Mucosa of rectum (tissue), 2 donors: ENCODE results near the gene EFR3B.
"Not testable (repeated sequence)": the region's sequence is repeated elsewhere in the genome, so short reads cannot be mapped to it uniquely, and the experiment has no call there.

ENCODE experiments used
- H3K27ac ChIP-seq, 2 donors: one replicate each; pipeline ENCODE4 v1.7.0; 2013; ENCODE audit warnings: inconsistent platforms in 2 of 2, low read depth in 2 of 2, low read length in 2 of 2
- H3K27me3 ChIP-seq, 2 donors: one replicate each; pipeline ENCODE4 v1.7.0; 2013; ENCODE audit warnings: low read length in 2 of 2; ENCODE audit not compliant: control insufficient read depth in 2 of 2, insufficient read depth in 2 of 2
- H3K36me3 ChIP-seq, 2 donors: one replicate each; pipeline ENCODE4 v1.7.0; 2013; ENCODE audit warnings: low read length in 2 of 2; ENCODE audit not compliant: control insufficient read depth in 2 of 2, insufficient read depth in 2 of 2
- H3K4me1 ChIP-seq, 2 donors: one replicate each; pipeline ENCODE4 v1.7.0; 2013; ENCODE audit warnings: low read length in 2 of 2, mild to moderate bottlenecking in 1 of 2; ENCODE audit not compliant: control insufficient read depth in 2 of 2, insufficient read depth in 2 of 2
- H3K4me3 ChIP-seq, 2 donors: one replicate each; pipeline ENCODE4 v1.7.0; 2013; ENCODE audit warnings: low read length in 2 of 2
- H3K9ac ChIP-seq, 2 donors: one replicate each; pipeline ENCODE4 v1.7.0; 2013; ENCODE audit warnings: low read length in 2 of 2, low read depth in 1 of 2, mild to moderate bottlenecking in 1 of 2
- H3K9me3 ChIP-seq, 2 donors: one replicate each; pipeline ENCODE4 v1.7.0; 2013; ENCODE audit warnings: low read length in 2 of 2; ENCODE audit not compliant: control insufficient read depth in 2 of 2
- donor health status: healthy.
- donor health status: Normal muscosa, but diverticular disease.

Gene EFR3B

DNA sequence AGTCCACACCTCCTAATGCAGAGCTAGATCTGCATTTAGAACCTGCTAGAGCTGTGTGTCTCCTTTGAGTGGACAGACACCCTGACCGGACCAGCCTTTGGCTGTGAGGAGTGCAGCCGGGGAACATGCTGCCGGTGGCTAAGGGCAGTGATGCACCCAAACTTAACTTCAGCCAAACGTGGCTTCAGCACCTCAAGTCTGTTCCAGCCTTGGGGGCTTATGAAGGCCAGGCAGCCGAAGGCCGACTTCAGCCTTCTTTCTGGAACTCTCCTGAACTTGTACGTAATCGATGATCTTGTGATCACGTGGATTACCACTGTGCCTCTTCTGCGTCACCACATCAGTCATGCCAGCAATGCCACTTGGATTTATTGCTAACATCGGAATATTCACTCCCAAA is 77.4 kb downstream of the EFR3B start:
- Histone ChIP-seq H3K27me3 (no peaks in the 10 kb centered on the region), H3K4me1 (no peaks in the 10 kb centered on the region), H3K9me3 (no peaks in the 10 kb centered on the region), H3K9ac (no peak overlapping the region), H3K27ac (no peak overlapping the region), H3K36me3 (no peaks in the 10 kb centered on the region), H3K4me3 (no peak overlapping the region)

DNA sequence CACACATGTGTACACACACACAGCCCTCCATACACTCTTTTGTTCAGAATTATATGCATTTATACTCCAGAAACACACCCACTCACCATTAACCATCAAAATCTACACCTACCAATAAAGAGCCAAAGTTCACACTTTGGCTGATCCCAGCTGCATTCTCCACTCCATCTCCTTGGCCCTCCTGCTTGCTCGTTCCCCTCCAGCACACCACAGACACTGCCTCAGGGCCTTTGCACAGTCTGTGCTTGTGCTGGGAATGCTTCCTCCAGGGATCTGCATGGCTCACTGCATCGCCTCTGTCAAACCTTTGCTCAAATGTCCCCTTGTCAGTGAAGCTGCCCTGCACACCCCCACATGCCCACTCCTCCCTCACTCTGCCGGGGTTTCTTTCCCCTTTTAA is 80.5 kb downstream of the EFR3B start:
- H3K27ac ChIP-seq: no peak overlapping the region
- no peak overlapping the region for H3K4me3 ChIP-seq
- no peaks in the 10 kb centered on the region for H3K9me3 ChIP-seq
- no peaks in the 10 kb centered on the region for H3K36me3 ChIP-seq
- H3K9ac ChIP-seq: no peak overlapping the region
- no peaks in the 10 kb centered on the region for H3K4me1 ChIP-seq
- no peaks in the 10 kb centered on the region for H3K27me3 ChIP-seq

DNA sequence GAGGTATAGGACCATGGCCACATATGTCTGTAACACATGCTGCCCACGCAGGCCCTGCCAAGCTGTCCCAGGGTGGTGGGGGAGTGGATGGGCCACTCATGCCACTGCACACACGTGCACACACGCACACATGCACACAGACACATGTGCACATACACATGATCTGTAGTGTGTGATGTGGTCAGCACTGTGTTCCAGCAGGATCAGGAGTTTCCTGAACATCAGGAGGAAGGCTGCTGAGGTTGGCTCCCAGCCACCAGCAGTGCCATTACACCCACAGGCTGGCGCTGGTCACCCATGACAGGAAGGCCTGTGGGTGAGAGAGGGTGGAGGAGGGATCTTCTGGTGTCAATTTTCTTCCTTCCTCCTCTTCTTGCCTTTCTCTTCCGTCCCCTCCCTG is 81.8 kb downstream of the EFR3B start:
- H3K4me1 ChIP-seq: no peaks in the 10 kb centered on the region
- no peaks in the 10 kb centered on the region for H3K36me3 ChIP-seq
- no peak overlapping the region for H3K9ac ChIP-seq
- H3K9me3 ChIP-seq: no peaks in the 10 kb centered on the region
- no peak overlapping the region for H3K4me3 ChIP-seq
- no peak overlapping the region for H3K27ac ChIP-seq
- H3K27me3 ChIP-seq: no peaks in the 10 kb centered on the region

DNA sequence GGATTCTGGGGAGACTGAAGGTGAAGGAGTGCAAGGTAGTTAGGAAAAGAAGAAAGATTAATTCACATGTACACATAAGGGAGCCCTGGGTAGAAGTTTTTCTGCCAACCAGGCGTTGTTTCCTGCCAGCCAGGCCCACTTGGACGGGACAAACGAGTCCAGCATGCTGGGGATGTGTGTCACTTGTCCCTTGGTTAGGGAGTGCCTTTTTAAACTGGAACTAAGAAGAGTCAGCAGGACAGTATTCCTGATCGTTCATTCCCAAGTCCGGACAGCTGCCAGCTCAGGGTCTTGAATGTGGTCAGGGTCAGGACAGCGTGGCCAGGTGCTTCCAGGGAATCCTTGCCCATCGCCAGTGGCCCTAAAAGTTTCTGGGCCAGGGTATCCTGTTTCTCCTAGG is 83.3 kb downstream of the EFR3B start:
- H3K9me3 ChIP-seq: no peaks in the 10 kb centered on the region
- H3K27me3 ChIP-seq: no peaks in the 10 kb centered on the region
- peaks cover 2% of the 10 kb centered on the region in 2 donors for H3K4me1 ChIP-seq
- H3K27ac ChIP-seq: no peak overlapping the region
- H3K4me3 ChIP-seq: no peak overlapping the region
- no peak overlapping the region for H3K9ac ChIP-seq
- H3K36me3 ChIP-seq: no peaks in the 10 kb centered on the region

DNA sequence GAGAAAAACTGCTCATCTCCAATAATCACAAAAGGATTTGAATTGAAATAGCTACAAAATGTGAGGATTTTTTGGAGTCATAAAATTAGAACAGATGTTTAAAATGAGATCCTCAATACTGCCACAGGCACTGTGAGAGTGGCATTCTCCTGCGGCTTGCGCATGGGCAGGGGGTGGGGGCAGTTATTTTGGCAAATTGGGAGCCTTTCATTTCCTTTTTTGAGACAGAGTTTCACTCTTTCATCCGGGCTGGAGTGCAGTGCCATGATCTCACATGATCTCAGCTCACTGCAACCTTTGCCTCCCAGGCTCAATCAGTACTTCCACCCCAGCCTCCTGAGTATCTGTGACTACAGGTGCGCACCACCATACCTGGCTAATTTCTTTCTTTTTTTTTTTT is 84.1 kb downstream of the EFR3B start:
- H3K27ac ChIP-seq: no peak overlapping the region
- no peak overlapping the region for H3K4me3 ChIP-seq
- no peak overlapping the region for H3K9ac ChIP-seq
- no peaks in the 10 kb centered on the region for H3K36me3 ChIP-seq
- H3K27me3 ChIP-seq: peaks cover 0 to 3% of the 10 kb centered on the region in 2 donors
- peaks cover 2 to 3% of the 10 kb centered on the region in 2 donors for H3K4me1 ChIP-seq
- no peaks in the 10 kb centered on the region for H3K9me3 ChIP-seq

DNA sequence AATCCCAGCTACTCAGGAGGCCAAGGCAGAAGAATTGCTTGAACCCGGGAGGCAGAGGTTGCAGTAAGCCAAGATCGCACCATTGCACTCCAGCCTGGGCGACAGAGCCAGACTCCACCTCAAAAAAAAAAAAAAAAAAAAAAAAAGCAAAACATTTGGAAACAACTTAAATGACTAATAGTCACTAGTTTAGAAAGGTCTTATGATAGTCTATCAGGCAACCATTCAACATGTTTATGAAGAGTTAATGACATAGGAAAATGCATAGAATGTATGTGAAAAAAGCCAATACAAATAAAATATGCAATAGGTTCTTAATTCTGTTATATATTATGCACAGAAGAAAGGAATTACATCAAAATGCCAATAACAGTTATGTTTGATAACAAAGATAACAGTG is 85.2 kb downstream of the EFR3B start:
- not testable (repeated sequence) for H3K27me3 ChIP-seq, H3K9me3 ChIP-seq, H3K36me3 ChIP-seq, H3K9ac ChIP-seq, H3K27ac ChIP-seq, H3K4me3 ChIP-seq
- peaks cover 6 to 11% of the 10 kb centered on the region in 2 donors for H3K4me1 ChIP-seq

DNA sequence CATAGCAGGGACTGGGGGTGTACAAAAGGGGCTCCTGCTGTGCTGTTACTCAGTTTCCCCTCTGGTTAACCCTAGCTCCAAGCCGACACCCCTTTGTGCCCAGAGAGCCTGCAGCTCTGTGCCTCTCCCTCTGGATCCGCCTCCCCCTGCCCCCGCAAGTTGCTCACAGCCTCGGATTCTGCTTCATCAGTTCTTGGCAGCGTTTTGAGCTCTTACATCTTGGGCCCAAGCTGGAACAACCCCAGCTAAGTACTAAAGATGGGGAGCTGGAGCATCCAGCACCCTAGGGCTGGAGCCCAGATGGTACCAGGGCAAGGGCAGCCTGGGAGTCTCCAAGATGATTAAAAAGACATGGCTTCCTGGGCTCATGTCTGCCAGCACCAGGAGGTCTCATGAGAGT is 85.8 kb downstream of the EFR3B start:
- no peaks in the 10 kb centered on the region for H3K36me3 ChIP-seq
- H3K4me1 ChIP-seq: peaks cover 6 to 12% of the 10 kb centered on the region in 2 donors
- peaks cover 2 to 7% of the 10 kb centered on the region in 2 donors for H3K27me3 ChIP-seq
- no peak overlapping the region for H3K27ac ChIP-seq
- H3K9me3 ChIP-seq: no peaks in the 10 kb centered on the region
- H3K9ac ChIP-seq: no peak overlapping the region
- H3K4me3 ChIP-seq: no peak overlapping the region

DNA sequence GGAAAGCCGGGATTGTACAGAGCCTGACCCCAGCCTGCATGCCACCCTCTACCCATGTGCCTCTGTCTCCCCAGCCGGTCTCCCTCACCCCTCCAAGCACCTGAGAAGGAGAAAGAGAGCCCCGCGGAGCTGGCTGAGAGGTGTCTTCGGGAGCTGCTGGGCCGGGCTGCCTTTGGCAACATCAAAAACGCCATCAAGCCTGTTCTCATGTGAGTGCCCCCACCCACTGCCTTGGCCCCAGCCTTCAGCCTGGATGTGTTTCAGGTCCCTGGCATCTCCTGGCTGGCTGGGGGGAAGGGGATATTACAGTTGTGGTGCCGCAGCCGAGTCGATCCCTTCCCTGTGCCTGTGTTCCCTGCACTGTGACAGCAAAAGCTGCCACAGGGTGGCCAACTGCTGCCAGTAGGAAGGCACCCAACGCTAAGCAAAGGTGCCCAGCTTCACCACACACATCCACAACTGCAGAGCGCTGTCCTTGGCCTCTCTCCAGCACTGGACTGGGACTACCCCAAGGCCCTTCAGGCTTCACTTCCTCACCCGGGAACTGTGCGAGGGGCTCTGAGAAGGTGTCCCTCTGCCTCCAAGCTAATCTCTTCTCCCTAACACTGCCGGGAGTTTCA is 88.1 kb downstream of the EFR3B start:
- Histone ChIP-seq H3K36me3 (no peaks in the 10 kb centered on the region), H3K27ac (no peak overlapping the region), H3K4me3 (no peak overlapping the region), H3K27me3 (peaks cover 7 to 9% of the 10 kb centered on the region in 2 donors), H3K9ac (no peak overlapping the region), H3K9me3 (no peaks in the 10 kb centered on the region), H3K4me1 (peaks cover 6 to 12% of the 10 kb centered on the region in 2 donors)

DNA sequence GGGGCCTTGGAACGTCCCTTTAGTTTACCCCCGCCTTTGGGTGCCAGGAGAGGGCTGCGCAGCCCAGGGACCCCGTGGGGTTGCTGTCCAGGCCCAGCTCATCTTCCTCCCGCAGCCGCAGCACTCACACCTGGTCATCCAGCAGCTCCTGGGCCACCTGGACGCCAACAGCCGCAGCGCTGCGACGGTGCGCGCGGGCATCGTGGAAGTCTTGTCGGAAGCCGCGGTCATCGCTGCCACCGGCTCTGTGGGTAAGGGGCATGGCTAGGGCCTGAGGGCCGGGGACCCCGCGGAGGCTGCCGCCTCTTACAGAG is 89.3 kb downstream of the EFR3B start:
- Histone ChIP-seq H3K27me3 (peaks cover 7 to 9% of the 10 kb centered on the region in 2 donors), H3K4me3 (peak overlapping the region; percentile 48 to 51)

DNA sequence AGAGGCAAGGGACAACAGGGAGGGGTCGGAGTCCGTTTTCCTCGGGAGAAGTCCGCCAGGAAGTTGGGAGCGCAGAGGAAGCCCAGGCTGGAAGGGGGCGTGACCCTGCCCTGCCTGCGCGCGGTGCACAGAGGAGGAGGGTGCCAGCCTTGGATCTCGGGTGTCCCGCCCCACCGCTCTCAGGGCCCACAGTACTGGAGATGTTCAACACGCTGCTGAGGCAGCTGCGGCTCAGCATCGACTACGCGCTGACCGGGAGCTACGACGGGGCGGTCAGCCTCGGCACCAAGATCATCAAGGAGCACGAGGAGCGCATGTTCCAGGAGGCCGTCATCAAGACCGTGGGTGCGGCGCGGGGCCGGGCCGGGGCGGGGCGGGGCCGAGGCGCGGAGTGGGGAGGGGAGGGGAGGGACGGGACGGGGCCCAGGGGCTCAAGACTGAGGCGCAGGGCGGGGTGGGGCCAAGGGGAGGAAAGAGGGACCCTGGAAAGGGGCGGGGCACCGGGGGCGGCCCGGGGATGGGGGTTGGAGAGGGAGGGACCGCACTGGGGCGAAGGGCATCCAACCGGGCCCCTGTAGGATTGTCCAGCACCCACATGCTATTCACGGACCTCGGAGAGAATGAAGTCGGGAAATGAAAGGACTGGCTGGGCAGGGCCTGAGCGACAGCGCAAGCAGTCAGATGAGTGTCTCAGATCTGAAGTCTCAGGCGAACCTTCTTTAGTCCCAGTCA is 89.9 kb downstream of the EFR3B start:
- H3K27me3 ChIP-seq: peaks cover 7 to 9% of the 10 kb centered on the region in 2 donors
- H3K27ac ChIP-seq: no peak overlapping the region
- H3K4me3 ChIP-seq: peak overlapping the region; percentile 48 to 51
- no peak overlapping the region for H3K9ac ChIP-seq
- peaks cover 6 to 12% of the 10 kb centered on the region in 2 donors for H3K4me1 ChIP-seq
- H3K36me3 ChIP-seq: no peaks in the 10 kb centered on the region
- H3K9me3 ChIP-seq: no peaks in the 10 kb centered on the region

More for the DNA sequence above, 89.3 kb downstream of the EFR3B start:
- Histone ChIP-seq H3K27ac (no peak overlapping the region), H3K9ac (no peak overlapping the region), H3K4me1 (peaks cover 6 to 12% of the 10 kb centered on the region in 2 donors), H3K36me3 (no peaks in the 10 kb centered on the region), H3K9me3 (no peaks in the 10 kb centered on the region)
